VCaP (cell line): ENCODE measurements around the gene KLHL42.

Experiments used
- H3K27ac ChIP-seq: fragments of 450-650 bp; 2 replicates; pipeline ENCODE4 v1.5.1; 2017
- TF ChIP-seq, protein P1 (sequence below): fragments of 450-650 bp; conservative IDR thresholded peaks from 2 replicates; pipeline ENCODE4 v1.5.1; 2017; ENCODE audit warnings: mild to moderate bottlenecking, moderate library complexity

The KLHL42 gene

DNA sequence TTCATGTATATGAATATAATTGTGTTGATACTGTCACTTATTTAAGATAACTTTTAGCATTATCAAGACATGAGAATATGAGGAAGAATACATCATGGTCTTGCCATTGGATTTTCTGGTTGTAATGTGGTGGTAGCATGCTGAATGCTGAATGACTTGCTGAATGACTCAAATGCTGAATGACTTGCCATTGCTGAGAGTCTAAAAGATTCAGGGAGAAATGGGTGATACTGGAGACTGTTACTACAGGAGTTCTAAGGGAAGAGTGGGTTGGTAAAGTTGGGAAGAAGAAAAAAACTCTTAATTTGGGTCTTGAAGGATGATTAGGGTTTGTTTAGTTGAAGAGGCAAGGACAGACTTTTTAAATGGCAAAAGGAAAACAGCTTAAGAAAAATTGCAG, 72.1 kb downstream of the KLHL42 start:
- TF ChIP-seq, protein P1, sequence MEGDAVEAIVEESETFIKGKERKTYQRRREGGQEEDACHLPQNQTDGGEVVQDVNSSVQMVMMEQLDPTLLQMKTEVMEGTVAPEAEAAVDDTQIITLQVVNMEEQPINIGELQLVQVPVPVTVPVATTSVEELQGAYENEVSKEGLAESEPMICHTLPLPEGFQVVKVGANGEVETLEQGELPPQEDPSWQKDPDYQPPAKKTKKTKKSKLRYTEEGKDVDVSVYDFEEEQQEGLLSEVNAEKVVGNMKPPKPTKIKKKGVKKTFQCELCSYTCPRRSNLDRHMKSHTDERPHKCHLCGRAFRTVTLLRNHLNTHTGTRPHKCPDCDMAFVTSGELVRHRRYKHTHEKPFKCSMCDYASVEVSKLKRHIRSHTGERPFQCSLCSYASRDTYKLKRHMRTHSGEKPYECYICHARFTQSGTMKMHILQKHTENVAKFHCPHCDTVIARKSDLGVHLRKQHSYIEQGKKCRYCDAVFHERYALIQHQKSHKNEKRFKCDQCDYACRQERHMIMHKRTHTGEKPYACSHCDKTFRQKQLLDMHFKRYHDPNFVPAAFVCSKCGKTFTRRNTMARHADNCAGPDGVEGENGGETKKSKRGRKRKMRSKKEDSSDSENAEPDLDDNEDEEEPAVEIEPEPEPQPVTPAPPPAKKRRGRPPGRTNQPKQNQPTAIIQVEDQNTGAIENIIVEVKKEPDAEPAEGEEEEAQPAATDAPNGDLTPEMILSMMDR: no peak
- H3K27ac ChIP-seq: no peak overlapping the region
